K562 (cell line): Measurements from ENCODE around the gene MED17. TPM values are rescaled to one million over a fixed set of nuclear protein-coding genes. Genes with fewer than 3 reads are reported as not detected.

Experiments used
- BACH1 ChIP-seq: fragments of 200-800 bp; sonication (Bioruptor generic); IDR thresholded peaks from 2 replicates; pipeline ENCODE4 v1.6.1; 2016; ENCODE audit warnings: missing genetic modification characterization, missing compliant biosample characterization
- DDX20 ChIP-seq: fragments of 450-650 bp; IDR thresholded peaks from 2 replicates; pipeline ENCODE4 v1.6.1; 2016; ENCODE audit warnings: missing genetic modification characterization, low read depth, mild to moderate bottlenecking, missing compliant biosample characterization, moderate library complexity
- ELF1 ChIP-seq: fragments of 200-800 bp; sonication (Bioruptor generic); IDR thresholded peaks from 2 replicates; pipeline ENCODE4 v1.6.1; 2016; ENCODE audit warnings: missing genetic modification characterization, missing compliant biosample characterization
- FOS ChIP-seq: IDR thresholded peaks from 3 replicates; pipeline ENCODE4 v1.6.1; 2011; ENCODE audit not compliant: insufficient read length; ENCODE audit errors: extremely low read depth
- FOXP1 ChIP-seq: sonication (generic); formaldehyde crosslinking; IDR thresholded peaks from 2 replicates; pipeline ENCODE4 v1.8.0; 2022; ENCODE audit warnings: mild to moderate bottlenecking, missing genetic modification reagents
- HNRNPL ChIP-seq: fragments of 200-400 bp; formaldehyde crosslinking; IDR thresholded peaks from 2 replicates; pipeline ENCODE4 v1.6.1; 2017; ENCODE audit warnings: low read depth, mild to moderate bottlenecking, low read length
- MECOM ChIP-seq: fragments of 250-450 bp; sonication (Bioruptor Pico); IDR thresholded peaks from 2 replicates; pipeline ENCODE4 v1.8.0; 2022; ENCODE audit warnings: inconsistent platforms
- MEIS2 ChIP-seq: fragments of 450-650 bp; IDR thresholded peaks from 2 replicates; pipeline ENCODE4 v1.6.1; 2014; ENCODE audit warnings: mild to moderate bottlenecking; ENCODE audit not compliant: partially characterized antibody
- MIER1 ChIP-seq: fragments of 450-650 bp; IDR thresholded peaks from 2 replicates; pipeline ENCODE4 v1.6.1; 2016; ENCODE audit warnings: antibody characterized with exemption, mild to moderate bottlenecking, low read depth
- MXD1 ChIP-seq: fragments of 250-450 bp; sonication (Bioruptor Pico); IDR thresholded peaks from 2 replicates; pipeline ENCODE4 v1.8.0; 2021; ENCODE audit warnings: borderline replicate concordance, mild to moderate bottlenecking, moderate library complexity; ENCODE audit not compliant: poor library complexity, severe bottlenecking
- RBM22 ChIP-seq: fragments of 200-400 bp; formaldehyde crosslinking; IDR thresholded peaks from 2 replicates; pipeline ENCODE4 v1.6.1; 2018; ENCODE audit warnings: low read length, low read depth; ENCODE audit not compliant: poor library complexity, severe bottlenecking
- SRSF7 ChIP-seq: fragments of 200-400 bp; formaldehyde crosslinking; optimal IDR thresholded peaks from 2 replicates; pipeline ENCODE3; 2017; ENCODE audit warnings: mild to moderate bottlenecking, low read depth, low read length
- TCF3 ChIP-seq: sonication (generic); formaldehyde crosslinking; IDR thresholded peaks from 2 replicates; pipeline ENCODE4 v1.4.0; 2020; ENCODE audit warnings: mild to moderate bottlenecking, missing genetic modification reagents
- THRAP3 ChIP-seq: fragments of 450-650 bp; IDR thresholded peaks from 2 replicates; pipeline ENCODE4 v1.6.1; 2016; ENCODE audit warnings: mild to moderate bottlenecking, inconsistent platforms, borderline replicate concordance
- TSC22D4 ChIP-seq: fragments of 450-650 bp; IDR thresholded peaks from 2 replicates; pipeline ENCODE4 v1.6.1; 2016; ENCODE audit warnings: missing genetic modification characterization, missing biosample characterization, control low read depth
- YY1 ChIP-seq, 3 experiments: IDR thresholded peaks; 2 replicates each; pipeline ENCODE4 v1.6.1; 2011; ENCODE audit warnings: low read length in 2 of 3, mild to moderate bottlenecking in 2 of 3, moderate library complexity in 2 of 3, borderline replicate concordance in 1 of 3, control low read depth in 1 of 3, low read depth in 1 of 3; ENCODE audit not compliant: insufficient read depth in 3 of 3, insufficient replicate concordance in 2 of 3, control insufficient read depth in 1 of 3, insufficient read length in 1 of 3; ENCODE audit errors: extremely low read depth in 1 of 3
- ZNF143 ChIP-seq: sonication (generic); formaldehyde crosslinking; IDR thresholded peaks from 2 replicates; pipeline ENCODE4 v1.9.0; 2022; ENCODE audit warnings: mild to moderate bottlenecking, missing genetic modification reagents
- ZNF232 ChIP-seq: sonication (generic); formaldehyde crosslinking; IDR thresholded peaks from 2 replicates; pipeline ENCODE4 v1.8.0; 2022; ENCODE audit warnings: mild to moderate bottlenecking, missing genetic modification reagents
- ZNF668 ChIP-seq: fragments of 250-450 bp; sonication (Bioruptor Pico); IDR thresholded peaks from 2 replicates; pipeline ENCODE4 v1.8.0; 2022; ENCODE audit warnings: mild to moderate bottlenecking, inconsistent platforms
- polyA plus RNA-seq, 8 experiments: library from polyadenylated mRNA; depleted of rRNA in 4 of 8; stranded (reverse) in 5 of 8; unstranded in 3 of 8; fragments of >200 nt; fragmentation: Nextera tagmentation in 2 of 8; fragmentation: Illumina TruSeq in 1 of 8; extraction: Ambion mirVana in 2 of 8; extraction: Trizol in 1 of 8; gene quantifications; 2 replicates each; pipeline versions ENCODE4 v1.2.1 to v1.2.3, GENCODE V29; 2011 to 2014; ENCODE audit warnings: inconsistent platforms in 1 of 8, missing spikeins in 1 of 8
- total RNA-seq, 7 experiments: library from RNA; depleted of rRNA in 6 of 7; stranded (reverse); fragments of >200 nt in 6 of 7; fragmentation: Illumina TruSeq in 2 of 7; extraction: Trizol in 2 of 7; gene quantifications; 2 replicates each; pipeline versions ENCODE4 v1.2.1 to v1.2.3, GENCODE V29; 2011 to 2021; ENCODE audit warnings: low replicate concordance in 1 of 7
- TF ChIP-seq, protein P1 (sequence below), 2 experiments: fragments of 450-650 bp; IDR thresholded peaks; 2 replicates each; pipeline ENCODE4 v1.6.1; 2018; ENCODE audit warnings: mild to moderate bottlenecking in 2 of 2, low read depth in 1 of 2; ENCODE audit not compliant: partially characterized antibody in 2 of 2
- TF ChIP-seq, protein P2 (sequence below): fragments of 450-650 bp; formaldehyde crosslinking; IDR thresholded peaks from 2 replicates; pipeline ENCODE4 v1.4.0; 2020; ENCODE audit warnings: mild to moderate bottlenecking, mixed read lengths

The MED17 gene
- total and polyA plus RNA-seq, 9 of the 15 experiments (the other 6 are each of a cell fraction or from before 2014, with no cell fraction given) = 6.7 to 34.7 (median 26.8) TPM

DNA sequence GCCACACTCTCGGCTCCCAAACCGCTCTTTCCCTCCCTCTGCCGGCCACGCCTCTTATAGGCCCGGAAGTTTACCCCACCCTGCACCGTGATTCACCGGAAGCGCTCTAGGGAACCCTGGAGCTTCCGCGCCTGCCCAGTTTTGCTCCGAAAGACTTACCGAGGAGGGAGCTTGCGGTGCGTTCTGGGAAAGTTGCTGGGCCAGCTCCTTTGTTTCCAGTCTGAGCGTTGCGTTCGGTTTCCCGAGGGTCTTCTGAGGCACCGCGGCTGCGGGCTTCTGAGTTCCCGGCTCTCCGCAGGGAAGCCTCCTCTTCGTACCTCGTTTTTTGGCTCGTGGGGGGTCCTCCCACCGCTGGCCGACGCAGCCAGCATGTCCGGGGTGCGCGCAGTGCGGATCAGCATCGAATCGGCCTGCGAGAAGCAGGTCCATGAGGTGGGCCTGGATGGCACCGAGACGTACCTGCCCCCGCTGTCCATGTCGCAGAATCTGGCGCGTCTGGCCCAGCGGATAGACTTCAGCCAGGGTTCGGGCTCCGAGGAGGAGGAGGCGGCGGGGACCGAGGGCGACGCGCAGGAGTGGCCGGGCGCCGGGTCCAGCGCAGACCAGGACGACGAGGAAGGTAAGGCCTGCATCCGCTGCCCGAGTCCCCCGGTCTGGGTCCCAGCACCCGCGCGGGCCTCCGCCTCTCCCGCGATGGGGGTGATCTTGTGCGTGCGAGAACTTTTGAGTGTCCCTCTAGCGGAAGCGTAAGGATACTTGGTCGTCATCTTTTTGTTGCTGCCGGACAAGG lies at the start of gene MED17 (continued):
- TF ChIP-seq SRSF7 (no peak), TSC22D4 (tag) (no peak), THRAP3 (no peak), FOXP1 (CRISPR knock-in tag) (peak; percentile 85; the same call in 1 of the 2 replicates), TCF3 (CRISPR knock-in tag) (no peak), DDX20 (tag) (no peak), MIER1 (no peak), RBM22 (no peak), MXD1 (no peak), BACH1 (tag) (no peak), ZNF232 (CRISPR knock-in tag) (peak; percentile 67; the same call in 1 of the 2 replicates), ELF1 (tag) (peak; percentile 77), ZNF143 (CRISPR knock-in tag) (peak; percentile 66), MEIS2 (no peak), ZNF668 (CRISPR knock-in tag) (no peak), FOS (no peak), MECOM (no peak), YY1 (IDR thresholded peaks at IDR 0.05; ENCODE audit: borderline replicate concordance in 1 of 3, control insufficient read depth in 1 of 3, extremely low read depth in 1 of 3, insufficient read depth in 3 of 3, insufficient read length in 1 of 3, insufficient replicate concordance in 2 of 3, low read depth in 1 of 3, low read length in 2 of 3) (peak in 2 of 3 experiments; percentile 16 to 44), HNRNPL (no peak)
- TF ChIP-seq, protein P1, sequence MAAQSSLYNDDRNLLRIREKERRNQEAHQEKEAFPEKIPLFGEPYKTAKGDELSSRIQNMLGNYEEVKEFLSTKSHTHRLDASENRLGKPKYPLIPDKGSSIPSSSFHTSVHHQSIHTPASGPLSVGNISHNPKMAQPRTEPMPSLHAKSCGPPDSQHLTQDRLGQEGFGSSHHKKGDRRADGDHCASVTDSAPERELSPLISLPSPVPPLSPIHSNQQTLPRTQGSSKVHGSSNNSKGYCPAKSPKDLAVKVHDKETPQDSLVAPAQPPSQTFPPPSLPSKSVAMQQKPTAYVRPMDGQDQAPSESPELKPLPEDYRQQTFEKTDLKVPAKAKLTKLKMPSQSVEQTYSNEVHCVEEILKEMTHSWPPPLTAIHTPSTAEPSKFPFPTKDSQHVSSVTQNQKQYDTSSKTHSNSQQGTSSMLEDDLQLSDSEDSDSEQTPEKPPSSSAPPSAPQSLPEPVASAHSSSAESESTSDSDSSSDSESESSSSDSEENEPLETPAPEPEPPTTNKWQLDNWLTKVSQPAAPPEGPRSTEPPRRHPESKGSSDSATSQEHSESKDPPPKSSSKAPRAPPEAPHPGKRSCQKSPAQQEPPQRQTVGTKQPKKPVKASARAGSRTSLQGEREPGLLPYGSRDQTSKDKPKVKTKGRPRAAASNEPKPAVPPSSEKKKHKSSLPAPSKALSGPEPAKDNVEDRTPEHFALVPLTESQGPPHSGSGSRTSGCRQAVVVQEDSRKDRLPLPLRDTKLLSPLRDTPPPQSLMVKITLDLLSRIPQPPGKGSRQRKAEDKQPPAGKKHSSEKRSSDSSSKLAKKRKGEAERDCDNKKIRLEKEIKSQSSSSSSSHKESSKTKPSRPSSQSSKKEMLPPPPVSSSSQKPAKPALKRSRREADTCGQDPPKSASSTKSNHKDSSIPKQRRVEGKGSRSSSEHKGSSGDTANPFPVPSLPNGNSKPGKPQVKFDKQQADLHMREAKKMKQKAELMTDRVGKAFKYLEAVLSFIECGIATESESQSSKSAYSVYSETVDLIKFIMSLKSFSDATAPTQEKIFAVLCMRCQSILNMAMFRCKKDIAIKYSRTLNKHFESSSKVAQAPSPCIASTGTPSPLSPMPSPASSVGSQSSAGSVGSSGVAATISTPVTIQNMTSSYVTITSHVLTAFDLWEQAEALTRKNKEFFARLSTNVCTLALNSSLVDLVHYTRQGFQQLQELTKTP (IDR thresholded peaks at IDR 0.05; ENCODE audit: low read depth in 1 of 2, partially characterized antibody in 2 of 2) = no peak
- TF ChIP-seq, protein P2, sequence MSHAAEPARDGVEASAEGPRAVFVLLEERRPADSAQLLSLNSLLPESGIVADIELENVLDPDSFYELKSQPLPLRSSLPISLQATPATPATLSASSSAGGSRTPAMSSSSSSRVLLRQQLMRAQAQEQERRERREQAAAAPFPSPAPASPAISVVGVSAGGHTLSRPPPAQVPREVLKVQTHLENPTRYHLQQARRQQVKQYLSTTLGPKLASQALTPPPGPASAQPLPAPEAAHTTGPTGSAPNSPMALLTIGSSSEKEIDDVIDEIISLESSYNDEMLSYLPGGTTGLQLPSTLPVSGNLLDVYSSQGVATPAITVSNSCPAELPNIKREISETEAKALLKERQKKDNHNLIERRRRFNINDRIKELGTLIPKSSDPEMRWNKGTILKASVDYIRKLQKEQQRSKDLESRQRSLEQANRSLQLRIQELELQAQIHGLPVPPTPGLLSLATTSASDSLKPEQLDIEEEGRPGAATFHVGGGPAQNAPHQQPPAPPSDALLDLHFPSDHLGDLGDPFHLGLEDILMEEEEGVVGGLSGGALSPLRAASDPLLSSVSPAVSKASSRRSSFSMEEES (CRISPR knock-in tag) = no peak
